HT-29 (cell line): Measurements from ENCODE around the gene TTC34. TPM values are rescaled to one million over a fixed set of nuclear protein-coding genes. Genes with fewer than 3 reads are reported as not detected.

Experiments
- DNase-seq: peaks from one replicate; pipeline ENCODE4 v3.0.0-alpha.2; 2015; ENCODE audit warnings: low spot score
- total RNA-seq: library from RNA; depleted of rRNA; stranded (reverse); fragments of >200 nt; shearing (Covaris generic); gene quantifications from 2 replicates; pipeline ENCODE4 v1.2.3, GENCODE V29; 2014

TTC34 gene
- total RNA-seq, 1 experiment from 2014 or later = 0.36 TPM

- no peak for DNase-seq
These were observed 194.4 kb downstream of the TTC34 start for GRCh38 chr1:2606881-2607621.

DNA sequence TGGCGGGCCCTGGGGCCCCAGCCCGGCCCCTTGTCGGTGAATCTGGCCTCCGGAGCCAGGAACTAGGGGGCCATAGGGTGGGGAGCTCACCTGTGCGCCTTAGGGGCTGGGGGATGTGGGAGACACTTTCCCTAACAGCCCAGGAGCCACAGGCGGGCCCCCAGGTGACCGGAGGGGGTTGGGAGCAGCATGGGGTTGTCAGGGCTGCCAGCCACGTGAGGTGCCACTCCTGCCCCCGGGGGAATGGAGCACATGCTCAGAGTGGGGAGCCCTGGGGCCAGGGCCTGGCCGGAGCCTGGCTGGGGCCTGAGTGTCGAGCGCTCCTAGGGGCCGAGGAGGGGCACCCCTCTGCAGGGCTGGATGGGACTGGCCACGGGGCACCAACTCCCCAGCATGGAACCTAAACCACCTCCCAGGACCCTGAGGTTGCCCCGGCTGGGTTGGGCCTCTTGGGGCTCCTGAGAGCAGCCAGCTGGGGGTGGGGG lies 195.1 kb downstream of the TTC34 start:
- DNase-seq = no peak

DNA sequence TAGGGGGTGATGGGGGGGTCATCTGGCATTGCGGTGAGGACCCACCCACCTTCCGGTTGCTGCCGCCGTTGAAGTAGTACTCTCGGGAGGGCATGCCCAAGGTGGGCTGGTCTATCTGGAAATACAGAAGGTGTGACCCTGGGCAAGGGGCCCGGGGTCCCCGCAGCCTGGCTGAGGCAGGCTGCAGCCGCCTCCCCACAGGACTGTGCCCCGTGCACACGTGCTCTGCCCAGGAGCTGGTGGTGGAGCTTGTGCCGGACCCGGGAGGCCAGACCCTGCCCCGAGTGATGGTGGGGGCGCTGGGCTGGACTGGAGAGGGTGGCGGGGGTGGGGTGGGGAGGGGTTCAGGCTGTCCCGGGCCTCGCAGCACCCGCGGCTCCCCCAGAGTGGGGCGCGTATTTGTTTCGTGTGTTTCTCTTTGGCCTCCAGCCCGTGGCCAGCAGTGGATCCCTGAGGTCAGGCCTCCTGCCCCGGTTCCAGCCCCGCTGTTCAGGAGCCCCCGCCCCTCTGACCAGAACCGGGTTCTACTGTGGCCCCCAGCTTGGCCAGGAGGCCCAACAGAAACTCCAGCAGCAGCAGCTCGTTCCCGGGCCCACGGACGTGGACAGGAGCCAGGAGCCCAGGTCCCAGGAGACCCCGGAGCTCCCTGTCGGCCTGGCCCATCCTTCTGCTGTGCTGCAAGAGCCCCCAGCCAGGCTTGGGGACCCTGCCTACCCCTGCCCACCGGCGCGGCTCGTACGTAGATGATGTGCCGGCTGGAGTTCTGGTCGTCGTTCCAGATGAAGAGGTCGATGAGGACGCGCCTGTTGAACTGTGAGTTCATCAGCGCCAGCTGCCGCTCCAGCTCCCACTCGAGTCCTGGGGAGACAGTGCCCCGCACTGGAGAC lies 195.7 kb downstream of the TTC34 start:
- DNase-seq = no peak

- no peak for DNase-seq
These were observed 196.5 kb downstream of the TTC34 start for GRCh38 chr1:2604844-2605508.

DNA sequence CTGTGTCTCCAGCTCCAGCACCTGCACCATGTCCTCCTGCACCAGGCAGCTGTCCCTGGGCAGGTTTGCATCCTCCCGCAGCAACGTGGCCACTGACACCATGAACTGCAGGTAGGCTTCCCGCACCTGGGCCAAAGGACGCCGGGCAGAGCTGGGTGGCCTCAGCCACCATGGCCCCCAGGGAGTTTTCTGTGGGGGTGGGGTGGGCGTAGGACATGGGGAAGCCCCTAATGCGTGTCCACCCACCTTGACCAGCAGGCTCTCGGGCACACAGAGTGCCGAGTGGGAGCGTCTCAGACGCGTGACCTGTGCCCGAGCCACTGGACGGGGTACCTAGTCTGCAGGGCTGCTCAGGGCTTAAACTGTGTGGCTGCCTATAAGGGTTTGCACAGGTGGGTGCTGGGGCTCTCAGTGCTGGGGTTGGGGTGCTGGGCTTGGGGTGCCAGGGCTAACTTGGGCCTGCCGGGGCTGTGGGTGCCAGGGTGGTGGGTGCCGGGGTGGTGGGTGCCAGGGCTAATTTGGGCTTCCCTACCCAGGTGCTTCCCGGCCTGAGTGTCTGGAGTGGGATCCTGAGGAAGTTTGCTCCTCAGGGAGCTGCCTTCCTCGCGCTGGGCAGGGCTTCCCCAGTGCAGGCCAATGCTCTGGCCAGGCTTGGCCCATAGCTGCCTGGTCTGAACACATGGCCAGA lies 197.2 kb downstream of the TTC34 start:
- DNase-seq = no peak

DNA sequence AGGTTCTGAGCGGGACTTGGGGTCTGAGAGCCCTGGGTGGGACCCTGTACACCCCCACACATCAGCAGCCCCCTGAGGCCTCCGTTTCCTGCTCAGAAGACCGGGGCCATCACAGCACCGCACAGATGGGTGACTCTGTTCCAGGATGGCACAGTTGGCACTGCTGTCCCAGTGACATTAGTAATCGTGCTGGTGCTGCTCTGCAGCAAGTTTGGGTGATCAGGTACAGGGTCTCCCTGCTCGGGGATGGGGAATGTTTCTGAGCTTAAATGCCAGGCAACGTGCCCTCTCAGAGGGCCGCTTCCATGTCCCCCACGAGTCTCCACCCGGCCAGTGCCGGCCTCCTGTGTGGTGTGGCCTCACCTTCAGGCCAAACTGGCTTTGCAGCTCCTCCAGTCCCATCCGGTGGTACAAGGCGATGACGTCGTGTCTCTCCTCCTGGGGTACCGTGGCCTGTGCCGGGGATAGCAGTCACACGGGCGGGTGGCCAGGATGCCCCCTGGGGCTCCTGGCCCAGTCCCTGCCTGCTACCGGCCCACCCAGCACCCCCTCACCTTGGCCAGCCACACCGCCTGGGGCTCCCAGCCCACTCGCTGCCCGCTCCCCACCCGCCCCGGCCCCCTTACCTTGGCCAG lies 197.9 kb downstream of the TTC34 start:
- DNase-seq = no peak

GRCh38 chr1:2602866-2603520 lies 198.5 kb downstream of the TTC34 start:
- no peak for DNase-seq

DNA sequence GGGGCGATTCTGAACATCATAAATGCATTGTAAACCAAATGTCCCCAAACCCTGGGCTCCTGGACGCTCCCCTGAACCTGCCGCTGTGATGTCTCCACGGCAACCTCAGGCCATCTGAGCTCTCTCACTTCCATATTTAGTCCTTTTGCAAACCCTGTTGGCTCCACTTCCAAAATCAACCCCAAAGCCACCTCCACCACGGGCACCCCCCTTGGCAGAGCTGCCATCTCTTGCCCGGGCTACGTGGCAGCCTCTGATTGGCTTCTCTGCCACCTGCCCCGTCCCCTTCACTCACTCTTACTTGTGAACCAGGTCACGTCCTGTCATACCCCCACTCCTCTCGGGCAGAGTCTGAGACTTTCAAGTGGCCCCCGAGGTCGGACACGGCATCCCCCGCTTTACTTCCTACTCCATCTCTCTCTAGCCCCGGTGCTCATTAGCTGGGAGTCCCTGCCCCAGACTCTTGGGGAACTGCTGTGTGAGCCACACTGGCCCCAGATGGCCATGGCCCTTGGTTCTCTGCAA lies 199.1 kb downstream of the TTC34 start:
- DNase-seq = no peak

- DNase-seq = no peak
These were observed 199.7 kb downstream of the TTC34 start for GRCh38 chr1:2601721-2602303.

DNA sequence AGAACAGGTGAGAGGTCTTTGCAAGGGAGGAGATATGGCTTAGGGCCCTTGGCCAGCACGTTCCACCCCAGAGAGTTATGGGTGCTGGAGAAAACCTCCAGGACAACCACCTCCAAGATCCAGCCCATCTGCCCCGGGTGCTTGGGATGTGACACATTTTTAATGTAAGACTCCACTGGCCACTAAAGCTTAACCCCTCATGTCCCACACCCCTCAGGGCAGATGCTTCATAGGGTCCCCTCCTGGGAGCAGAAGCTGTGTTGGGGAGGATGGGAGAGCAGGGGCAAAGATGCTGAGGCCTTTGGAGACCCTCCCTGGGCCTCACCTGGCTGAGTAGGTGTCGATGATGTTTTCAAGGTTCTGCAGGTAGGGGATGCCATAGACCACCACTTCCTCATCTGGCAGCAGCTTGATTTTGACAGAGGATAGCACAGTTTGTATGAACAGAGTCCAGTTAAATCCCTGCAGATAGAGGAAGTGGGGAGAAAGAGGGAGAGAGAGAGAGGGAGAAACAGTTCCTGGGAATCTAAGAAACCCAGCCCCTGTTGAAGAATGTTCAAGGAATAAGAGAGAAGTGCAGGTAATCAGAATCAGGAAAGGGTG lies 203.1 kb downstream of the TTC34 start:
- no peak for DNase-seq

DNA sequence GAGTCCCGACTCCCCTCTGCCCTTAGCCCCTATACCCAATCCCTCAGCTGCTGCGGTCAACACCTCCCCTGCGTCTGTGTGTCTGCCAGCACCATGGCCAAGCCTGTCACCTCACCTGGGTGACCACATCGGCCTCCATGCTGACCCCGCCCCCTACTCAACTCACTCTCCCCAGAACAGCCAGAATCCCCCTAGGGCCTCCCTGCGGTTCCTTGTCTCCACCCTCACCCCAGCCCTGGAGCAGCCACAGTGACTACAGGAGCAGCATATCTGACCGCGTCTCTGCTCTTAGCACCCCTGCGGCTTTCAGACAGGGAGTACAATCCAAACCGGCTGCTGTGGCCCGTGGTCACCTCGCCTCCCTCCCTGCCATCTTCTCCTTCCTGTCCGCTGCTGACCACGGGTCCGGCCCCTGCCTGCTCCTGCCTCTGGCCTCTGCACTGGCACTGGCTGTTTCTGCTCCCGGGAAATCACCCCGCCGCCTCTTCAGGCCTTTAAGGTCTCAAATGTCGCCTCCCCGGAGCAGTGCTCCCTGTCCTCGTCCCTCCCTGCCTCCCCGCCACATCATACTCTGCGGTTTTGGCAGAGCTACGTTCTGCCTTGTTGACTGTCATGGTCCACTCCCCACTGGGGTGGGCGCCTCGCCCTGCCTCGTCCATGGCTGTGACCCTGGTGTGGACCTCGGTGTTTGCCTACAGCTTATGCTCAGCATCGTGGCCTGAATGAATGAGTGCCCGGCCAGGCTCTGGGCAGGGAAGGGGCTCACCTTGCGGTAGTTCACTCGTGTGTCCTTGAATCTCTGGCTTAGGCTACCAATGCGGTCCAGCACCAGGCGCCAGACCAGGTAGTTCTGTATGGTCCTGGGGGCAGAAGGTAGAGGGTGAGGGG lies 203.8 kb downstream of the TTC34 start:
- no peak for DNase-seq

- DNase-seq = no peak
These were observed 204.8 kb downstream of the TTC34 start for GRCh38 chr1:2596530-2597333.

- DNase-seq = no peak
These were observed 205.5 kb downstream of the TTC34 start for GRCh38 chr1:2595812-2596529.

GRCh38 chr1:2595261-2595811 lies 206.2 kb downstream of the TTC34 start:
- no peak for DNase-seq

DNA sequence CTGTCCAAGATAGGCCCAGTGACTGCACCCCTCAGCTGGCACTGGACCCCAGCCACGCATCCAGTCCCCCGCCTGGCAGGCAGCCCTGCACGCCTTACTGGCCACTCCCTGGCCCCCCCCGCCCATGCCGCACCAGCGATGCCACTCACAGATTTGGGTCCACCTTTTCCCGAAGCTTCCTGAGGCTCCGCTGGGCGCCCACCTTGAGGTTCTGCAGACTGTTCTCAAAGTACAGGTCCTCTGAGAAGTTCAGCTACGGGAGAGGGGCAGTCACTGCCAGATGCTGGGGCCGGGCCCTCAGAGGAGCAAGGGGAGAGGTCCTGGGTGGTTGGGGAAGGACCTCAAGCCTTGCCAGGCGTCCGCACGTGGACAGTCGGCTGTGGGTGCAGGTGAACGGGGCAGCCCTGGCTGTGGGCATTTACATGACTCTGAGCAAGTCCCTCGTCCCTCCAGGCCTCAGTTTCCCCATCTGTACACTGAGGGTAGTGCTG lies 206.8 kb downstream of the TTC34 start:
- DNase-seq = no peak

DNA sequence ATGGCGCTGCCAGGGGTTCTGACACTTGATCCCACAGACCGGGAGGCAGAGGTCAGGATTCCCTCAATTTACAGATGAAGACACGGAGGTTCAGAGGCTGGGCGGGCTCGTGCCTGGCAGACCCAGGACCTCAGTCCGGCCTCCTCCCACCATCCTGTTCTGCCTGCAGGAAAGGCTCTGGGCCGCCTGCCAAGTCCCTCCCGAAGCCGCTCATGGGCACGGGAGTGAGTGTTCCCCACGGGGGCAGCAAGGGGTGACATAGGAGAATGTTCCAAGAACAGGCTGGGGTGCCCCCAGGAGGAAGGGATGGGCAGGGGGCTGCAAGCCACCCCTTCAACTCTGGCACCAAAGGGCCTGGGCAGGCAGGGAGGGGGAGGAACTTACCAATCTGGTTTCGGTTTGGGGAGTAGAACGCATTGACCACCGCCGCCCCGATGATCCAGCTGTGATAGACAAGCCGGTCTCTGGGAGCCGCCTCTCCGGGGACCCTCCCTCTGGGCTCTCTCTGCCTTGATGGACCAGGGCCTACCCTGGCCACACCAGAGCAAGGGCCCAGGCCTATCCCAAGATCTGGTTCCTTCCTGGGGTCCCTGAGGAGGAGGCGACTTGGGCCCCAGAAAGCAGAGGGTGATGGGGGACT lies 207.4 kb downstream of the TTC34 start:
- peak; percentile 70 for DNase-seq
